ENCODE measurements around the gene METTL26. TPM values are rescaled to one million over a fixed set of nuclear protein-coding genes. Genes with fewer than 3 reads are reported as not detected.

The METTL26 gene
- total and polyA plus RNA-seq, 2 of the 8 experiments (the other 6 are each of a cell fraction or from before 2014, with no cell fraction given): 100 to 186 TPM

DNA sequence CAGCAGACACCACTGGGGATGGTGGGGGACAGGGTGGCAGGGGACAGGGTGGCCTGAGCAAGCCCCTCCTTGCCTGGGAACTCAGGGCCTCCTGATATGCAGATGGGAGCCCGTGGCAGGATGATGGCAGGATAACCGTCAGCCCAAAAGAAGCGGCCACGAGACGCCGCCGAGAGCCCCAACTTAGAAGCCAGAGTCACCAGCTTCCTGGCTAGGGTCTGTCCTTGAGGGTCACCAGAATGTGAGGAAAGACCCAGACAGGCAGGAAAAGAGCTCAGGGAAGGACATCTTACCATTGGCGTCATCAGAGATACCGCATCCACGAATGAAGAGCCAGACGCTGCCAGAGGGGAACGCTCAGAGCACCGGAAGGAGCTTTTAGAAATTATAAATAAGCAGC lies 26.8 kb downstream of the METTL26 start (continued):
- no peak for TF ChIP-seq RNF2 (IDR thresholded peaks at IDR 0.05; ENCODE audit: borderline replicate concordance, low read depth, low read length, missing control alignments, poor library complexity, severe bottlenecking)
- TF ChIP-seq CREB1 (IDR thresholded peaks at IDR 0.05): no peak
- TF ChIP-seq KDM4A (IDR thresholded peaks at IDR 0.05; ENCODE audit: low read depth, low read length, severe bottlenecking): no peak
- no peak for TF ChIP-seq JUND (IDR thresholded peaks at IDR 0.05; ENCODE audit: low read length)
- no peak for TF ChIP-seq BCL11A (IDR thresholded peaks at IDR 0.05; ENCODE audit: low read depth in 2 of 2, low read length in 2 of 2)

Measured in H1 (cell line).